Activated naive CD8-positive, alpha-beta T cell treated with anti-CD3 and anti-CD28 coated beads, Interleukin-2, amount 10 ng/mL, durations not matched to agents 7 days and 5 days (primary cell): ENCODE results near the gene SEMA3G. TPM values are rescaled to one million over a fixed set of nuclear protein-coding genes. Genes with fewer than 3 reads are reported as not detected.

ENCODE experiments used
- ATAC-seq: fragments of 150-1000 bp; cut with Tn5 transposase; one replicate; pipeline ENCODE4 v1.10.0; 2021; ENCODE audit warnings: low read depth, moderate library complexity
- POLR2A ChIA-PET: fragments of 350-600 bp; sonication (Branson Sonifier 250); formaldehyde crosslinking; loops from one replicate; lab custom pipeline; 2021; ENCODE audit warnings: antibody characterized with exemption; lab: Charles Lee
- DNase-seq: peaks from one replicate; pipeline ENCODE4 v3.0.0; 2021
- H3K27ac Mint-ChIP-seq: one replicate; pipeline ENCODE4 v1.8.0; 2022; ENCODE audit warnings: mild to moderate bottlenecking, mixed read lengths
- H3K27me3 Mint-ChIP-seq: one replicate; pipeline ENCODE4 v1.8.0; 2022; ENCODE audit warnings: mild to moderate bottlenecking, moderate library complexity, mixed read lengths
- H3K36me3 Mint-ChIP-seq: one replicate; pipeline ENCODE4 v1.8.0; 2021; ENCODE audit warnings: mild to moderate bottlenecking, mixed read lengths
- H3K4me1 Mint-ChIP-seq: one replicate; pipeline ENCODE4 v1.8.0; 2021; ENCODE audit warnings: mixed read lengths
- H3K4me3 Mint-ChIP-seq: one replicate; pipeline ENCODE4 v1.8.0; 2022; ENCODE audit warnings: mild to moderate bottlenecking, moderate library complexity, mixed read lengths
- H3K9me3 Mint-ChIP-seq: one replicate; pipeline ENCODE4 v1.8.0; 2021; ENCODE audit warnings: mixed read lengths
- total RNA-seq, 2 experiments: library from RNA; stranded (reverse); gene quantifications; one replicate each; pipeline ENCODE4 v1.2.3, GENCODE V29; 2021

The SEMA3G gene
- total RNA-seq, 2 experiments from 2014 or later: 0.06 to 0.09 TPM

GRCh38 chr3:52401021-52401420 lies 43.9 kb downstream of the SEMA3G start:
- no peaks in the 10 kb centered on the region for H3K4me1 Mint-ChIP-seq
- peaks cover 18% of the 10 kb centered on the region for H3K36me3 Mint-ChIP-seq
- ATAC-seq (no peak), DNase-seq (no peak)
- H3K27me3 Mint-ChIP-seq: no peaks in the 10 kb centered on the region
- no peak overlapping the region for H3K27ac Mint-ChIP-seq
- no peaks in the 10 kb centered on the region for H3K9me3 Mint-ChIP-seq
- POLR2A ChIA-PET: no interaction called here
- H3K4me3 Mint-ChIP-seq: no peak overlapping the region

DNA sequence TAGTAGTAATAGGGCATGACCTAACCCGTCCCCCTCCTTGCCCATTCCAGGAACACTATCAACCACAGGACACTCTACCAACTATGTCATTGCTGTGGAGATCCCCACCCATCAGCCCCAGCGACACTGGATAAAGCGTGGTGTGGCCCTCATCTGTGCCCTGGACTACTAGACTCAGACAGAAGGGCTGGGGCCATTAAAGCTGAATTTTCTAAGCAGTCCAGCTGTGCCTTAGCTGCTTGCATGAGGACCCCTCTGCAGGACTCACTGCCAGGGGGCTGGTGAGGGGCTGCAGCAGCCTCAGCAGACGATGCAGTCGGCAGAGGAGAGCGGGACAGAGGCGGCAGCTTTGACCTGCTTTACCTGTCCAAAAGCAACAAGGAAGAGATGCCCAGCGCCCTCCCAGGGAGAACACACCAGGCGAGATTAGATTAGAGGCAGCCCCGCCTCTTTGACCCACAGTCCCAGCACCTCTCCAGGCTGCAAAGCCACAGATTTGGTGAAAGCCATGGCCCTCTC lies 44.6 kb downstream of the SEMA3G start:
- DNase-seq (no peak), ATAC-seq (no peak)
- H3K27ac Mint-ChIP-seq: no peak overlapping the region
- H3K27me3 Mint-ChIP-seq: no peaks in the 10 kb centered on the region
- no peaks in the 10 kb centered on the region for H3K9me3 Mint-ChIP-seq
- POLR2A ChIA-PET: interaction anchor here (0.9 kb wide), 1 partner anchor 175 kb away, joined by 3 read pairs; the partner anchor contains the start of gene TLR9
- no peak overlapping the region for H3K4me3 Mint-ChIP-seq
- no peaks in the 10 kb centered on the region for H3K4me1 Mint-ChIP-seq
- H3K36me3 Mint-ChIP-seq: peaks cover 18% of the 10 kb centered on the region

DNA sequence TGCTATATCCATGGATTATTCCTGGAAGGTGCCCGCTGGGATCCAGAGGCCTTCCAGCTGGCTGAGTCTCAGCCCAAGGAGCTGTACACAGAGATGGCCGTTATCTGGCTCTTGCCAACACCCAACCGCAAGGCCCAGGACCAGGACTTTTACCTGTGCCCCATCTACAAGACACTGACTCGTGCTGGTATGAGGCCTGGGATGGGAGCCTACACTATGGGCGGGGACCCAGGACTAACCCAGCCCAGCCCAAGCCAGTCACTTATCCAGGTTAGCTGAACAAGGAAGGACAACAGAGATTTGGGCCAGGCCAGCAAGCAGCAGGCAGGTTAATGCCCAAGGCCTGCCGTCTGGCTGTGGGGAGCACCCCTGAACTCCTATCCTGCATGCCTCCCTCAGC lies 45.3 kb downstream of the SEMA3G start:
- H3K27me3 Mint-ChIP-seq: no peaks in the 10 kb centered on the region
- peaks cover 14% of the 10 kb centered on the region for H3K36me3 Mint-ChIP-seq
- ATAC-seq (no peak), DNase-seq (no peak)
- H3K4me3 Mint-ChIP-seq: no peak overlapping the region
- H3K9me3 Mint-ChIP-seq: no peaks in the 10 kb centered on the region
- H3K27ac Mint-ChIP-seq: no peak overlapping the region
- H3K4me1 Mint-ChIP-seq: no peaks in the 10 kb centered on the region
- POLR2A ChIA-PET: interaction anchor here (0.9 to 1.2 kb wide), 2 partner anchors 10 to 174 kb away, joined by 3 read pairs; partner anchors contain the start of gene TLR9

- H3K27ac Mint-ChIP-seq: no peak overlapping the region
Measured at GRCh38 chr3:52399131-52399530, 45.8 kb downstream of the SEMA3G start.

DNA sequence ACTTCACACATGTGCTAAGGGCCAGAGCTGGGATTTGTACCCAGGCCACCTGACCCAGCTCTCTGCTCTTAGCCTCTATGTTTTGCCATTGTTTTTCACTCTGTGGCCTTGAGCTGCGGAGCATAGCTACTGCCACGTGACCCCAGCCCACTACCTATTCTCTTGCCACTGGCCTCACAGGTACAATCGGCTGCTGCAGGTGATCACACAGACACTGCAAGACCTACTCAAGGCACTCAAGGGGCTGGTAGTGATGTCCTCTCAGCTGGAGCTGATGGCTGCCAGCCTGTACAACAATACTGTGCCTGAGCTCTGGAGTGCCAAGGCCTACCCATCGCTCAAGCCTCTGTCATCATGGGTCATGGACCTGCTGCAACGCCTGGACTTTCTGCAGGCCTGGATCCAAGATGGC lies 46.2 kb downstream of the SEMA3G start:
- ATAC-seq (no peak), DNase-seq (no peak)
- H3K27ac Mint-ChIP-seq: no peak overlapping the region
- POLR2A ChIA-PET: interaction anchor here (1.2 kb wide), 1 partner anchor 9 kb away, joined by 3 read pairs; no protein-coding TSS in a partner anchor
- H3K27me3 Mint-ChIP-seq: no peaks in the 10 kb centered on the region
- no peaks in the 10 kb centered on the region for H3K9me3 Mint-ChIP-seq
- no peak overlapping the region for H3K4me3 Mint-ChIP-seq
- no peaks in the 10 kb centered on the region for H3K4me1 Mint-ChIP-seq
- H3K36me3 Mint-ChIP-seq: peaks cover 8% of the 10 kb centered on the region

More at GRCh38 chr3:52399131-52399530, 45.8 kb downstream of the SEMA3G start:
- Mint-ChIP-seq H3K9me3 (no peaks in the 10 kb centered on the region), H3K4me3 (no peak overlapping the region), H3K4me1 (no peaks in the 10 kb centered on the region), H3K27me3 (no peaks in the 10 kb centered on the region), H3K36me3 (peaks cover 11% of the 10 kb centered on the region)
- POLR2A ChIA-PET: interaction anchor here (1.2 kb wide), 1 partner anchor 10 kb away, joined by 3 read pairs; no protein-coding TSS in a partner anchor
- ATAC-seq: no peak
- DNase-seq: no peak

- no peaks in the 10 kb centered on the region for H3K4me1 Mint-ChIP-seq
- peaks cover 8% of the 10 kb centered on the region for H3K36me3 Mint-ChIP-seq
- H3K27me3 Mint-ChIP-seq: no peaks in the 10 kb centered on the region
- DNase-seq (peak; percentile 23), ATAC-seq (no peak)
- POLR2A ChIA-PET: no interaction called here
- H3K27ac Mint-ChIP-seq: no peak overlapping the region
- H3K9me3 Mint-ChIP-seq: no peaks in the 10 kb centered on the region
- H3K4me3 Mint-ChIP-seq: no peak overlapping the region
Measured at GRCh38 chr3:52397676-52398399, 47.1 kb downstream of the SEMA3G start.

DNA sequence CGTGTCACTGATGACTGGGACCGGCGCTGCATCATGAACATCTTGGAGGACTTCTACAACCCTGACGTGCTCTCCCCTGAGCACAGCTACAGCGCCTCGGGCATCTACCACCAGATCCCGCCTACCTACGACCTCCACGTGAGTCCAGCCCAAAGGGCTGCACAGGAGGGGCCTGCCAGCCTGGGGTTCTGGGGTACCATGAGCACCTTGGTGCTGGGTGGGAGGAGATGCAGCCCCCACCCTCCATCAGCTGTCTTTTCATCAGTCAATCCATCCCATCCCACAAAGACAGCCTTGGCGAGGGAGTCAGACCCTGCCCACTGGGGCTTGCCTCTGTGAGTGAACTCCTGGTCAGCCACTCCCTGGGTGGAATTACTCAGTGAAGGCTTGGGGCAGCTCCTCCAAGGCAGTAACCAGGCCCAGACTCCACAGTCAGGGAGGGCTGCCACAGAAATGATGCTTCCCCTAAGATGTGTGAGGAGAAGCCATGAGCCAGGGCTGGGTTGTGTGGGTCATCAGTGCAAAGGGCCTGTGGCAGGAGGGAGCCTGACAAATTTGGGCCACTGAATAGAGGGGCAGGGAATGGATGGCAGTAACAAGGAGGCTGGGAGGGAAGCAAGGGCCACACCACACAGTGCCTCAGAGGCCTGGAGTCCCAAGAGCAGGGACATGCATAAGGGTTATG lies 47.9 kb downstream of the SEMA3G start:
- Mint-ChIP-seq H3K9me3 (no peaks in the 10 kb centered on the region), H3K27ac (no peak overlapping the region), H3K27me3 (no peaks in the 10 kb centered on the region), H3K4me3 (no peak overlapping the region), H3K36me3 (peaks cover 5% of the 10 kb centered on the region), H3K4me1 (no peaks in the 10 kb centered on the region)
- POLR2A ChIA-PET: no interaction called here
- ATAC-seq: no peak
- peak; percentile 21 for DNase-seq

DNA sequence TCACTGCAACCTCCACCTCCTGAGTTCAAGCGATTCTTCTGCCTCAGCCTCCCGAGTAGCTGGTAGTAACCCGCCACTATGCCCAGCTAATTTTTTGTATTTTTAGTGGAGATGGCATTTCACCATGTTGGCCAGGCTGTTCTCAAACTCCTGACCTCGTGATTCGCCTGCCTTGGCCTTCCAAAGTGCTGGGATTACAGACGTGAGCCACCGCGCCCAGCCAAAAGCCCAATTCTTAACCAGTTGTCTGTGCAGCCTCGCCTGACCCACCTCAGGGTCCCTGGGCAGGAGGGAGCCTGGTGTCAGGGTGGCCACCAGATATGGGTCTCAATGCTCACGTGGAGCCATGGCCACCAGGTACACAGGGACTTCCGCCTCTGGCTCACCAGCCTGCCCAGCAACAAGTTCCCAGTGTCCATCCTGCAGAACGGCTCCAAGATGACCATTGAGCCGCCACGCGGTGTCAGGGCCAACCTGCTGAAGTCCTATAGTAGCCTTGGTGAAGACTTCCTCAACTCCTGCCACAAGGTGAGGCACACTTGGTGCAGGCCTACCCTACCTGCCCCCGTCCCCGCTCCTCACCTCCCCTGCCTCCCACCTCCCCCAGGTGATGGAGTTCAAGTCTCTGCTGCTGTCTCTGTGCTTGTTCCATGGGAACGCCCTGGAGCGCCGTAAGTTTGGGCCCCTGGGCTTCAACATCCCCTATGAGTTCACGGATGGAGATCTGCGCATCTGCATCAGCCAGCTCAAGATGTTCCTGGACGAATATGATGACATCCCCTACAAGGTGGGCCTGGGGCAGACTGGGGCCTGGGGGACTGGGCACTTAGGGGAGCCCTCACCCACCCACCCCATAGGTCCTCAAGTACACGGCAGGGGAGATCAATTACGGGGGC lies 48.6 kb downstream of the SEMA3G start:
- no peak overlapping the region for H3K27ac Mint-ChIP-seq

GRCh38 chr3:52395503-52395865 lies 49.4 kb downstream of the SEMA3G start:
- Mint-ChIP-seq H3K9me3 (no peaks in the 10 kb centered on the region), H3K36me3 (peaks cover 6% of the 10 kb centered on the region), H3K27ac (no peak overlapping the region), H3K27me3 (no peaks in the 10 kb centered on the region), H3K4me3 (no peak overlapping the region), H3K4me1 (no peaks in the 10 kb centered on the region)
- POLR2A ChIA-PET: no interaction called here
- ATAC-seq (no peak), DNase-seq (no peak)

More for the DNA sequence above, 48.6 kb downstream of the SEMA3G start:
- no peaks in the 10 kb centered on the region for H3K27me3 Mint-ChIP-seq
- H3K36me3 Mint-ChIP-seq: peaks cover 6% of the 10 kb centered on the region
- no peaks in the 10 kb centered on the region for H3K9me3 Mint-ChIP-seq
- no peak for DNase-seq
- no peaks in the 10 kb centered on the region for H3K4me1 Mint-ChIP-seq
- no peak for ATAC-seq
- no peak overlapping the region for H3K4me3 Mint-ChIP-seq
- POLR2A ChIA-PET: no interaction called here

- ATAC-seq (no peak), DNase-seq (no peak)
- Mint-ChIP-seq H3K9me3 (no peaks in the 10 kb centered on the region), H3K27me3 (no peaks in the 10 kb centered on the region), H3K27ac (no peak overlapping the region), H3K36me3 (peaks cover 6% of the 10 kb centered on the region), H3K4me3 (no peak overlapping the region), H3K4me1 (no peaks in the 10 kb centered on the region)
- POLR2A ChIA-PET: no interaction called here
Measured at GRCh38 chr3:52394751-52395502, 50.0 kb downstream of the SEMA3G start.

DNA sequence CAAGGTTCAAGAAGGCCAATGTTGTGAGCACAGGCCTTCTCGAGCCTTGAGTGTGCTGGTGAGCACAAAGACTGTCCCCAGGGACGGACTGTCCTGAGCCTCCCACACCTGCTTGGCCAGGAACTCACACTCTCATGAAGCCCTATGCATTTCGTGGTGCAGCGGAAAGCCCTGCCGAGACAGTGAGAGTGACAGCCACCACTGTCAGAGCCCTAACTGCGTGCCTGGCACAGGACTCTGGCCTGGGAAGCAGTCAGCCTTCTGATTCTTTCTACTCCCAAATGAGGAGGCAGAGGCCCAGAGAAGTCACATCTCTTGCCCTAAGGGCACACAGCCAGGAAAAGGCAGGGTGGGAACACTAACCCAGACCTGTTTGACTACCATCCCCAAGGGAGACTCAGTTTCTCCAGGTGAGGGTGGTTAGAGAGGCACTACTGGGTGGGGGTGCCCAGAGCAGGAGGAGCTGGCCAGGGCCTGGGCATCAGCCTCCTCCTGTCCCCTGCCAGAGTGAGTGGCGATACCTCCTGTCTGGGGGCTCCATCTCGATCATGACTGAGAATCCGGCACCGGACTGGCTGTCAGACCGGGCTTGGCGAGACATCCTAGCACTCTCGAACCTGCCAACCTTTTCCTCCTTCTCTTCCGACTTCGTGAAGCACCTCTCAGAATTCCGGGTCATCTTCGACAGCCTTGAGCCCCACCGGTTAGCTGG lies 50.8 kb downstream of the SEMA3G start:
- POLR2A ChIA-PET: no interaction called here
- Mint-ChIP-seq H3K9me3 (no peaks in the 10 kb centered on the region), H3K27ac (no peak overlapping the region), H3K4me3 (no peak overlapping the region), H3K36me3 (peaks cover 6% of the 10 kb centered on the region), H3K4me1 (no peaks in the 10 kb centered on the region), H3K27me3 (no peaks in the 10 kb centered on the region)
- ATAC-seq: no peak
- DNase-seq: no peak

DNA sequence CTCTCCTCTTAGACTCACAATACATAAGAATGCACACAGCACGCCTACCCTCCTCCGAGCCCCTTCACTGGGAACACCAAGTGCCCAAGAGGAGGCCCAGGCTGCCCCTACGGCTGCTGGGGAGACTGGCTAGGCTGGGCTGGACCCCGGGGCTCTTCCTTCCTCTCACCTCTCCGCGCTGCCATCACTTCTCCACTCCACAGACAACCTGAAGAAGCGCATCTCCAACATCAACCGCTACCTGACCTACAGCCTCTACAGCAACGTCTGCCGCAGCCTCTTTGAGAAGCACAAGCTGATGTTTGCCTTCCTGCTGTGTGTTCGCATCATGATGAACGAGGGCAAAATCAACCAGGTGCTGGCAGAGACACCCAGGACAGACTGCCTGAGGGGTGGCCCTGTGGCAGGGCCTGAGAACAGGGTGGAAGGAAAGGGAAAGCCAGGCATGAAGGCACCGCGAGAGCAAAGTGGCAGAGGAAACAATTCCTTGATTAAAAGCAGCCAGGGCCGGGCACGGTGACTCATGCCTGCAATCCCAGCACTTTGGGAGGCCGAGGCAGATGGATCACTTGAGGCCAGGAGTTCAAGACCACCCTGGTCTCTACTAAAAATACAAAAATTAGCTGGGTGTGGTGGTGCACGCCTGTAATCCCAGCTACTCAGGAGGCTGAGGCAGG lies 51.6 kb downstream of the SEMA3G start:
- Mint-ChIP-seq H3K36me3 (peaks cover 6% of the 10 kb centered on the region), H3K4me3 (no peak overlapping the region), H3K27ac (no peak overlapping the region), H3K9me3 (no peaks in the 10 kb centered on the region), H3K27me3 (no peaks in the 10 kb centered on the region), H3K4me1 (no peaks in the 10 kb centered on the region)
- no peak for ATAC-seq
- POLR2A ChIA-PET: no interaction called here
- DNase-seq: no peak
